Fibroblast of villous mesenchyme (primary cell): Measurements from ENCODE around the gene PPP1R26. TPM values are rescaled to one million over a fixed set of nuclear protein-coding genes. Genes with fewer than 3 reads are reported as not detected.

Experiments
- DNase-seq: peaks from one replicate; pipeline ENCODE4 v3.0.0-alpha.2; 2010; ENCODE audit warnings: low read depth
- H3K4me3 ChIP-seq: 2 replicates; pipeline ENCODE4 v1.5.1; 2011; ENCODE audit warnings: low read depth, mild to moderate bottlenecking, low read length
- total RNA-seq: library from RNA; depleted of rRNA; stranded (reverse); fragments of >200 nt; gene quantifications from 2 replicates; pipeline ENCODE4 v1.2.3, GENCODE V29; 2012
- TF ChIP-seq, protein P1 (sequence below): IDR thresholded peaks from 2 replicates; pipeline ENCODE4 v1.5.1; 2012; ENCODE audit warnings: low read depth, mild to moderate bottlenecking, low read length; ENCODE audit not compliant: insufficient read depth

Gene PPP1R26
- total RNA-seq, 1 donor, result 11.7 TPM

DNA sequence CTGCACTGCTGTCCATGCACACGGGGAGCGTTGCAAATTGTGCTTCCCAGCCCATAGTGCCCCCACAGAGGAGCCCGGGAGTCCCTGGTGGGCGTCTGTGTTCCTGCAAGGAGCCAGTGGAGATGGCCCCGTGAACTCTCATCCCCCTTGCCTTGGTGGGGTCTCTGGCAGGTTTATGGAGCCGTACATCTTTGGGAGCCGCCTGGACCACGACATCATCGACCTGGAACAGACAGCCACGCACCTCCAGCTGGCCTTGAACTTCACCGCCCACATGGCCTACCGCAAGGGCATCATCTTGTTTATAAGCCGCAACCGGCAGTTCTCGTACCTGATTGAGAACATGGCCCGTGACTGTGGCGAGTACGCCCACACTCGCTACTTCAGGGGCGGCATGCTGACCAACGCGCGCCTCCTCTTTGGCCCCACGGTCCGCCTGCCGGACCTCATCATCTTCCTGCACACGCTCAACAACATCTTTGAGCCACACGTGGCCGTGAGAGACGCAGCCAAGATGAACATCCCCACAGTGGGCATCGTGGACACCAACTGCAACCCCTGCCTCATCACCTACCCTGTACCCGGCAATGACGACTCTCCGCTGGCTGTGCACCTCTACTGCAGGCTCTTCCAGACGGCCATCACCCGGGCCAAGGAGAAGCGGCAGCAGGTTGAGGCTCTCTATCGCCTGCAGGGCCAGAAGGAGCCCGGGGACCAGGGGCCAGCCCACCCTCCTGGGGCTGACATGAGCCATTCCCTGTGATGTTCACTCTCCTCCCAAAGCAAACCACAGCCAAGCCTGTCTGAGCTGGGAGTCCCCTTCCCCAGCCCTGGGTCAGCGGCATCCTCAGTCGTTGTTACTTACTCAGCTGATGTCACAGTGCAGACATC is 24.0 kb downstream of the PPP1R26 start:
- TF ChIP-seq, protein P1, sequence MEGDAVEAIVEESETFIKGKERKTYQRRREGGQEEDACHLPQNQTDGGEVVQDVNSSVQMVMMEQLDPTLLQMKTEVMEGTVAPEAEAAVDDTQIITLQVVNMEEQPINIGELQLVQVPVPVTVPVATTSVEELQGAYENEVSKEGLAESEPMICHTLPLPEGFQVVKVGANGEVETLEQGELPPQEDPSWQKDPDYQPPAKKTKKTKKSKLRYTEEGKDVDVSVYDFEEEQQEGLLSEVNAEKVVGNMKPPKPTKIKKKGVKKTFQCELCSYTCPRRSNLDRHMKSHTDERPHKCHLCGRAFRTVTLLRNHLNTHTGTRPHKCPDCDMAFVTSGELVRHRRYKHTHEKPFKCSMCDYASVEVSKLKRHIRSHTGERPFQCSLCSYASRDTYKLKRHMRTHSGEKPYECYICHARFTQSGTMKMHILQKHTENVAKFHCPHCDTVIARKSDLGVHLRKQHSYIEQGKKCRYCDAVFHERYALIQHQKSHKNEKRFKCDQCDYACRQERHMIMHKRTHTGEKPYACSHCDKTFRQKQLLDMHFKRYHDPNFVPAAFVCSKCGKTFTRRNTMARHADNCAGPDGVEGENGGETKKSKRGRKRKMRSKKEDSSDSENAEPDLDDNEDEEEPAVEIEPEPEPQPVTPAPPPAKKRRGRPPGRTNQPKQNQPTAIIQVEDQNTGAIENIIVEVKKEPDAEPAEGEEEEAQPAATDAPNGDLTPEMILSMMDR, result no peak
- DNase-seq, result no peak
- H3K4me3 ChIP-seq, result no peak overlapping the region

DNA sequence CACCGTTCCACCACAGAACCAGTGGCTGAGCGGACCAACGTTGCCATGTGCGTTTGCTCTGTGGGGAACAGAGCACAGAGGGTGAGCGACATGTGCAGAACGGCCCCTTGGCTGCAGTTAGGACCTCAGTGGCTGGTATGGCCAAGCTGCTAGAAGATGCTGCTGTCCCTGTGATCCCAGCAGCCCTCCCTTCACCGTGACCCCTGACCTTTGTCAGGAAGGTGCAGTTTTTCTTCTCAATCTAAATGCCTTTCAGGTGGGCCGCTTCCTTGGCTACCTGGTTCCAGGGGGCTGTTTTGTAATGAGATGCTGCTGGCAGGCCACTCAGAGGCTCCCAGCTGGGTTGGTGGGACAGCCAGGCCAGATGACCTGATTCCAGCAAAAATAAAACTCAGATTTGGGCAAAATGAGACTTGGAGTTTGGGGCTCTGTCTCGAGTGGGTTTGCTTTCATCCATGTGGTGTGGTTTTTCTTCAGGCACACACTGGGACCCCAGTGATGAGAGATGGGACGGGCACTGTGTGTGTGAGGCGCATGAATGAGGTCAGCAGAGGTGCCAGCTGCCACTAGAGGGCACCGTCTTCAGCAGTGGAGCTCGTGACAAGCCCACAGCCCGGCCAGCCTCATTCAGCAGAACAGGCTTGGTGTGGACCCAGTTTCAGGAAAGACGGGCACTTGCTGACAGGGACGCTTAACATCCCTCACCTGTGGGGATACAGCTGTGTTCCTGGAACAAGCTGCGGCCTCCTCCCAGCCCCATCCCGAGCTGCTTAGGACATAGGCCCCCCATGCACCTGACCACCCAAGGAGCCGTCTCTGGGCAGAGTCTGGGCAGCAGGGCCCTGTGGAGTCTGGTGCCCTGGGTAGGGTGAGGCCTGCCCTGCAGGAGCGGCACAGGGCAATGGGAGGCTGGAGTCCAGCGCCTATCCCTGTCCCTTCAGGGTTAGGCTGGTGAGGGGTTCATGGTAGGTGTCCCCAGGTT is 25.0 kb downstream of the PPP1R26 start:
- TF ChIP-seq, protein P1, result peak; percentile 62
- DNase-seq, result peak; percentile 57
- no peak overlapping the region for H3K4me3 ChIP-seq

DNA sequence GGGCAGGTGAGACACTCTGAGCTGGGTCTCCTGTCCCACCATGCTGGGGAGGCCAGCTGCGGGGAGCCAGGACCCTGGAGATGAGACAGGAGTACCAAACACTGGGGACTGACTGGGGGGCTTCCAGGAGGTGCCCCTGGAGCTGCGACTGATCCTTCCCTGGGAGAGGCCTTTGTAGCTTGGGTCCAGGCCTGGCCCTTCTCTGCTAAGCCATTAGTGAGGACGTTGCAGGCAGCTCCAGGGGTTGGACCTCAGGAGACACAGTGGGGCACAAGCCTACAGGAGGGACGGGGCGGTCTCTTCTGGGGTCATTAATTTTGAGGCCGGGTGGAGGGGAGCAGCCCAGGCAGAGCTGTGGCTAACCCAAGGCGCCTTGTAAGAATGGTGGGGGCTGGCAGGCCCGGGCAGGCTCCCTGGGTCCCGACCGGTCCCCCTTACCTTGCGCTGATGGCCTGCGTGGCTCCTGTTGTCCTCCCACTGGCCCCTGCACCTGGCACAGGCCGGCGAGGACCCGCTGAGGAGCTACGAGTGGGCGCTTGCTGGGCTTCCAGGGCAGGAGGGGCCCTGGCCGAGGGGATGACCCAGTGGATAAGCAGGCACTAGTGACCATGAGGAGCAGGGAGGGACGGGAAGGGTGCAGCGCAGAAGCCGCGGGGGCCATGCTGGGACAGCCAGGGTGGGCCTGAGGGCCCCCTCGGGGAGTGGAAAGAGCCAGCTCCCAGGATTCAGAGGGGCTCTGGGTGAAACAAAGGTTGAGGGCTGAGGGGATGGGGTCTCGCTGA is 26.0 kb downstream of the PPP1R26 start:
- TF ChIP-seq, protein P1, result no peak
- DNase-seq, result no peak
- no peak overlapping the region for H3K4me3 ChIP-seq

DNA sequence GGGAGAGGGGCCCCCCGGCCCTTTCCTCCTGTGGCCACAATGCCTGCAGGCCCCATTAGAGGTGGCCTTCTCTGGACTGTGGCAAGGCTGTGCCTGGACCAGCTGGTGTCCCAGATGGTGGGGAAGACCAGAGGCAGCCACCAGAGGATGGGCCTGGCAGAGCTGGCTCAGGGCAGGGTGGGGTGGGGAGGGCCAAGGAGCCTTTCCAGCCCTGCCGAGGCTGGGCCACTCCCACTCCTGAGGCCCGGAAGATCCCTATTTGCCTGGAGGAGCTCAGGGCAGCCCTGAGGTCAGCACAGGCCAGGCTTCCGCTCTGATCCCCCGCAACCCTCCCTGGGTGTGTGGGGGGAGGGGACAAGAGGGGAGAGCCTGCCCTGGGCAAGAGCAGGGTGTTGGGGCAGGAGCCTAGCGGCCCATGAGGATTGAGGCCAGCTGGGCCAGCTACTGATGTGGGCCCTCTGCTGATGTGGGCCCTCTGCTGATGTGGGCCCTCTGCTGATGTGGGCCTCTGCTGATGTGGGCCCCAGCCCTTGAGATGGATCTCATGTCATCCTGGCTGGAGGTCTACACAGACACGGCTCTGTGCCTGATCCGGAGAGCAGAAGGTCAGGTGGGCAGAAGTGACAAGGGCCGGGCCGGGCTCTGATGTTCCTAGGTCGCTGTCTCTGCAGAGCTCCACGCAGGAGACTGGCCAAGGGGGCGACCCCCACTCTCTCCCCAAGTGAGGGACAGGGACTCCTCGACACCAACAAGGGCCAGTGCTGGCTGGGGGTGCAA is 26.9 kb downstream of the PPP1R26 start:
- peak; percentile 21 for DNase-seq
- TF ChIP-seq, protein P1, result no peak

DNA sequence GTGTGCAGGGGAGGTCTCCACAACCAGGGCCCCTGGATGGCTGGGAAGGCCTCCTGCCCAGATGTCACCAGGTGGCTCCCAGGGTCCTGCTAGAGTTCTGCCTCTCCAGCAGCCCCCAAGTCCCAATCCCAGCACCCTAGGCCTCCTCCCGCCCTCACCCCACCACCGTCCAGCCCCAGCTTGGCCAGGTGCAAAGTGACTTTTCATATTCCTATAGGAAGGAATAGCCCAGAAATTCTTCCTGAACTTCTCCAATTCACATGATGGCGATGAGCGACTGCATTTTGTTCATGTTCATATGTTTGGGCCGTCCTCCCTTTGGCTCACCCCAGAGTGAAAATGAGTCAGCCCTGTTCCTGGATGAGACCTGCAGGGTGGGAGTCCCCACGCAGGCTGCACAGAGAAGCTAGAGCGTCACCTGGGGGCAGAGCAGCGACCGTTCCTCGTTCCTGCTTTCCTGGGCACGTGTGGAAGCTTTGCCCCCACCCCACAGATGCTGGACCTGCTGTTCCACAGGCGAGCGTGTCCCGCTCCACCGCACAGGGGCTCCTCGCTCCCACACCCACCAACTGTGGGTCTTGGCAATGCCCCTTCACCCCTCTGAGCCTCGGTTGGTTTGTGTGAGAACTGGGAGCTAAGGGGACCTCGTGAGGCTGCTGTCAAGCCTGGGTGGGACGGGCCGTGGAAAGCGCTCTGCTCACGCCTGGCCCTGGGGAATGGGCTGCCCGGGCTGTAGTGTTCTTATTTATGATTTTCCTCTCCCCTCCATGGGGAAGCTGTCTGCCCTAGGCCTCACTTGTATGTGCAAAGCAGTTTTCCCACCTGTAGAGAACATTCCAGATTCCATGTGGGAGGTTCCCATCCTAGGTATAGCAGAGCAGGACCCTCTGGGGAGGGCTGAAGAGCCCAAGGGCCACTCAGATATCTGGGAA is 27.8 kb downstream of the PPP1R26 start:
- H3K4me3 ChIP-seq, result no peak overlapping the region
- TF ChIP-seq, protein P1, result no peak
- no peak for DNase-seq

More for the DNA sequence above, 26.9 kb downstream of the PPP1R26 start:
- no peak overlapping the region for H3K4me3 ChIP-seq
